ENCODE results near the gene INO80C.
A peak's percentile ranks its signal among the peaks of the same experiment; 100 is the strongest.
"Not testable (repeated sequence)": the region's sequence is repeated elsewhere in the genome, so short reads cannot be mapped to it uniquely, and the experiment has no call there.

Gene INO80C

DNA sequence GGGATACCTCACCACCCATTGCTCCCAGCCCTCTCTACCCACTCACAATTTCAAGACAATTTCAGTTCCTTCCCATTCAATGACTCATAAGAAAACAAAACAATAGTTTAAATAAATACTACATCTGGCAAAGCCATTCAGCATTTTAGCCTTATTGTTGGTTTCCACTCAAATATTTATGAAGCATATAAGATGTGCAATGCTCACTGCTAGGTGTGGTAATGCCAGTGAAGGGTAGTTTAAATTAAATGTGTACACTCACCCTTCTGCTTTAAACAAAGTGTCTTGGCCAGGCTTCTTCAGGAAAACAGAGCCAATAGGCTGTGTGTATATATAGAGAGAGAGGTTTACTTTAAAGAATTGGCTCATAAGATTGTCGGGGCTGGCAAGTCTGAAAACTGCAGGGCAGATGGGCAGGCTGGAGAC lies 37.0 kb downstream of the INO80C start:
- DNase-seq (ENCODE audit: low read depth in 1 of 2, low spot score in 1 of 2): no peak
- no peak for TF ChIP-seq JUND (IDR thresholded peaks at IDR 0.05; ENCODE audit: low read depth)
- in situ Hi-C loops (cut with HindIII; ENCODE audit: low pct_unique_long_range_greater_than_20kb, low sequenced_read_pairs): no loop called here

DNA sequence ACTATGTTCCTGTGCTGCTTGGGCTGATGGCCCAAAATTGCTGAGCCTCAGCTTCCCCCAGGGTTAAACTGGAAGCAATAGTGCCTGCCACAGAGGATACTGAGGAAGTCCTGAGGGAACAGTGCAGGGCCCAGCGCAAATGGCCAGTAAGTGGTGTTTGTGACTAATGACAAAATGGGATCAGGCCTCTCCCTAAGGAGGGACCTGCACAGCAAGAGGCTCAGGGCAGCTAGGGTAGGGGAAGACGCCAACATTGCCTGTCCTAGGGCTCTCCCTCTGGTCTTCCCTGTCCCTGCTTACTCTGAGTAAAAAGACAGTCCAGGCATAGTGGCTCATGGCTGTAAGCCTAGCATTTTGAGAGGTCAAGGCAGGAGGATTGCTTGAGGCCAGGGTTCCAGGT lies 37.8 kb downstream of the INO80C start:
- DNase-seq (ENCODE audit: low read depth in 1 of 2, low spot score in 1 of 2): no peak
- no peak for TF ChIP-seq JUND (IDR thresholded peaks at IDR 0.05; ENCODE audit: low read depth)
- in situ Hi-C loops (cut with HindIII; ENCODE audit: low pct_unique_long_range_greater_than_20kb, low sequenced_read_pairs): no loop called here

DNA sequence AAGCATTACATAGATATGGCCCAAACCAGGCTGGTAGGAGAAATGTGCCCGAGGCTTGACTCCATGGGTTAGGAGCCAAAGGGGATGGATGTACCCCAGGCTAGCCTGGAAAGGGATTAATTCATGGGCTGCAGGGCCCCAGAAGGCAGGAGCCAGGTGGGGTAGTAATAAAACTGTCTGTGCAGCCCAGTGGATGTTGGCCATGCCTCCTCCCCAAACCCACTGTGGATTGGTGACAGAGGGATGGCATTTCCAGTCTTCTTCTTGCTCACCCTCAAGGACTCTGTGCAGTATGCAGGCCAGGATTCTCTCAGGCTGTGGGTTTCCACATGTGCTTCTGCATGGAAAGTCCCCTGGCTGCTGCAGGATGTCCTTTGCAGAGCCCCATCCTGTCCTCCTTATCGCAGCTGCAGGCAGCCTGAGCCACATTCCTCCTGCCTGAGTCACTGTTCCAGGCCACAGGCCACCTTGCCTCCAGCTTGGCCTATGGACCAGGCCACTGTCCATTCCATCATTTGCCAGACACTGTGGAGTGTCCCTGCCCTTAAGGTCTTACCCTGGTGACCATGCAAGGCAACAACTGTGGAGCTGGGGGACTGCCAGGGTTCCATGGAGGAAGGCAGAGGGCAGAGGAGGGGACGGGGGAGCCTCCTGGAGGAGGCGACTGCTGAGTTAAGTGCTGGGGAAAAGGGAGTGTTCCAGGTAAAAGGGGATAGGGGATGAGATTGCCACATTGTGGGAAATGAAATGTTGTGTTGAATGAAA lies 38.9 kb downstream of the INO80C start:
- peak in 1 of 2 experiments; percentile 26 for DNase-seq (ENCODE audit: low read depth in 1 of 2, low spot score in 1 of 2)
- no peak; the same call in 1 of the 2 replicates for TF ChIP-seq JUND (IDR thresholded peaks at IDR 0.05; ENCODE audit: low read depth)
- in situ Hi-C loops (cut with HindIII; ENCODE audit: low pct_unique_long_range_greater_than_20kb, low sequenced_read_pairs): no loop called here

DNA sequence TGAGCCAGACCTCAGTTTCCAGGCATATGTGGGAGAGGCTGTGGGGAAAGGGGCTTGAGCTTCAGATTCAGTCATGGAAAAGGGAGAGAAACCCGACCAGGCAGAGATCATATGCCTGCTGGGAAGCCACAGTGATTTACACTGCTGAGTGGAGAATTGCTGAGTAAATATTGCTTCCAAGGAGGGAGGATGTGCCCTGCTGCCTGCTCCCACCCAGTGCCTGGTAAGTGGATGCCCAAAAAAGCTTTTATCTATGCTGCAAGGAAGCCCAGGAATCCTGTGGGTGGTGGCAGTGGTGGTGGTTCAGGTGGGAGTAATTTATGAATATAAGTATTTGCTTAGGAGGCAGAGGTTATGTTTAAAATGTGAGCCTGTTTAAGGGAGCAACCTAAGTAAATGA lies 39.5 kb downstream of the INO80C start:
- no peak for DNase-seq (ENCODE audit: low read depth in 1 of 2, low spot score in 1 of 2)
- no peak for TF ChIP-seq JUND (IDR thresholded peaks at IDR 0.05; ENCODE audit: low read depth)
- in situ Hi-C loops (cut with HindIII; ENCODE audit: low pct_unique_long_range_greater_than_20kb, low sequenced_read_pairs): no loop called here

DNA sequence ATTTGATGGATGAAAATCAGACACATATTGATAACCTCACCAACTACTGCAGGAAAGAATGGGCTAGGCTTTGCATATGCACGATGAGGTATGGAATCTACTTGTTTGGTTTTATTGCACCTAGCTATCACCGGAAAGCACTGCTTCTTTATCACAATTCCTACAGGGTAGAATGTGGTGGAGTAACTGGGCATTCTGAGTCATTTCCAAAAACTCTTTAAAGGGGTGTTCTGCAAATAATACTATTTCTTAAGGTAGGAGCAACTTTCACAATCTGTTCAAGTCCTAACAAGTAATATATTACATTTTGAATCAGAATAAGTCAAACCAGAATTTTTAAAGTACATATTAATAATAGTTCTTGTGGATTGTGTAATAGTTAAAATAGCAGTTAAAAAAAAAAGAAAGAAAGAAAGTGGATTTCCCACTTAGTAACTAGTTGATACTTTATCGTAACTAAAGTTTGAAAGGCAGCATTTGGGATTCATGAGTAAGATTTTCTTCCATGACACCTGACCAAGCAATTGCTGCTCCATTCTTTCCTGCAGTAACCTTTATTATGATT lies 40.5 kb downstream of the INO80C start:
- DNase-seq (ENCODE audit: low read depth in 1 of 2, low spot score in 1 of 2): no peak
- in situ Hi-C loops (cut with HindIII; ENCODE audit: low pct_unique_long_range_greater_than_20kb, low sequenced_read_pairs): no loop called here
- no peak for TF ChIP-seq JUND (IDR thresholded peaks at IDR 0.05; ENCODE audit: low read depth)

DNA sequence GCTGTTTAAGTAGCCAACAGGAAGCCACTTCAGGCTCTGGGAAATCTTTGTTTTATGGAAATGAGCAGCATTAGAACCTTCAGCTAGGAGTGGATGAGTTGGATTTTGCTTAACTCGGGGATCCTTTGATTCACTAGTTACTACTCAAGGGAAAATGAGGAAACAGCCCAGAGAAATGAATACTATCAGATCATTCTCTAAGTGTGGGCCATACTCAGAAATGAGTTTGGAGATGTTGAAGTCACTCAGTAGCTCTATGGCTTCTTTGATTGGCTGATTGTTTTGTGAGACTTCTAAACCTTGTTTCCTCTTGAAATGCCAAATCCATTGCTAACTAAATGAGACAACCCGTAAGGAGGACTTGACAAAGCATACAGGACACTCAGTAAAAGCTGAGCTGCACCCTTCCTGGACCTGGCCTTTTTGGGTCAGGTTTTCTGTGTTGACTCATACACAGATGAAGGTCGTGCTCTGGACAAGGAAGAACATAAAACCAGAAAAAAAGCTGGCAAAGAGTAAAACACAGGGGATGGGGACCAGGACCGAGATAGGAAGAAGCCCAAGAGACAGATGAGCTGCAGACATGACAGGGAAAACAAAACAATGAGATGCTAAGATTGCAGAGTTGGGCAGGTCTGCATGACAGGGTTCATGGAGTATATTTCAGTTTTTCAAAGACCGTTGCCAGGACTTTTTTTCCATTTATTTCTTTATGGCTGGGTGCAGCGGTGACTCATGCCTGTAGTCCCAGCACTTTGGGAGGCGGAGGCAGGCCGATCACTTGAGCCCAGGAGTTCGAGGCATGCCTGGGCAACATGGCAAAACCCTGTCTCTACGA lies 41.6 kb downstream of the INO80C start:
- no peak for TF ChIP-seq JUND (IDR thresholded peaks at IDR 0.05; ENCODE audit: low read depth)
- DNase-seq (ENCODE audit: low read depth in 1 of 2, low spot score in 1 of 2): no peak
- in situ Hi-C loops (cut with HindIII; ENCODE audit: low pct_unique_long_range_greater_than_20kb, low sequenced_read_pairs): no loop called here

DNA sequence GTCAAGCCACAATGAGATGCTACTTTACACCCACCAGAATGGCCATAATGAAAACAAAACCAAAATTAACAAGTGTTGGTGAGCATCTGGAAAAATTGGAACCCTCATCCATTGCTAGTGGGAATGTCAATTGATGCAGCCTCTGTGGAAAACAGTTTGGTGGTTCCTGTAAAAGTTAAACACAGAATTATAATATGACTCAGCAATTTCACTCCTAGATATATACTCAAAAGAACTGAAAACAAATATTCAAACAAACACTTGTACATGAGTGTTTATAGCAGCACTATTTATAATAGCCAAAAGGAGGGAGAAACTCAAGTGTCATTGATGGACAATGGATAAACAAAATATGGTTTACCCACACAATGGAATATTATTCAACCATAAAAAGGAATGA lies 43.0 kb downstream of the INO80C start:
- no peak for DNase-seq (ENCODE audit: low read depth in 1 of 2, low spot score in 1 of 2)
- in situ Hi-C loops (cut with HindIII; ENCODE audit: low pct_unique_long_range_greater_than_20kb, low sequenced_read_pairs): no loop called here
- TF ChIP-seq JUND (IDR thresholded peaks at IDR 0.05; ENCODE audit: low read depth): no peak

DNA sequence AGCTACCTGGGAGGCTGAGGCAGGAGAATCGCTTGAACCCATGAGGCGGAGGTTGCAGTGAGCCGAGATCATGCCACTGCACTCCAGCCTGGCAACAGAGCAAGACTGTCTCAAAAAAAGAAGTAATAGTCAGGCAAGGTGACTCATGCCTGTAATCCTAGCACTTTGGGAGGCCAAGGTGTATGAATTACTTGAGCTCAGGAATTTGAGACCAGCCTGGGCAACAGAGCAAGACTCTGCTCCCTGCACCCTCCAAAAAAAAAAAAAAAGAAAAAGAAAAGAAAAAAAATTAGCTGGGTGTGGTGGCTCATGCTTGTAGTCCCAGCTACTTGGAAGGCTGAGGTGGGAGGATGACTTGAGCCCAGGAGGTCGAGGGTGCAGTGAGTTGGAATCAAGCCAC lies 44.7 kb downstream of the INO80C start:
- in situ Hi-C loops (cut with HindIII; ENCODE audit: low pct_unique_long_range_greater_than_20kb, low sequenced_read_pairs); DNase-seq (ENCODE audit: low read depth in 1 of 2, low spot score in 1 of 2): not testable (repeated sequence)

DNA sequence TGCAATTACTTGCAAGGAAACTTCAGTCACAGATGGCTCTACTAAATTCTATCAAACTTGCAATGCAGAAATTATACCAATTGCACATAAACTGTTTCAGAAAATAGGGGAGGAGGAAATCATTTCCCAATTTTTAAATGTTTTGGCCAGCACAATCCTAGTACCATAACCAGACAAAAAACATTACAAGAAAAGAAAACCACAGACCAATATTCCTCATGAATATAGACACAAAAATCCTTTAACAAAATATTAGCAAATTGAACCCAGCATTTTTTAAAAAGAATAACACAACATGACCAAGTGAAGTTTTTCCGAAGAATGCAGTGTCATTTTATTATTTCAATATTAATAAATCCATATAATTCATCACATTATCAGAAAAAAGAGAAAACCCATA lies 45.8 kb downstream of the INO80C start:
- DNase-seq (ENCODE audit: low read depth in 1 of 2, low spot score in 1 of 2): no peak
- in situ Hi-C loops (cut with HindIII; ENCODE audit: low pct_unique_long_range_greater_than_20kb, low sequenced_read_pairs): no loop called here
- TF ChIP-seq JUND (IDR thresholded peaks at IDR 0.05; ENCODE audit: low read depth): no peak

DNA sequence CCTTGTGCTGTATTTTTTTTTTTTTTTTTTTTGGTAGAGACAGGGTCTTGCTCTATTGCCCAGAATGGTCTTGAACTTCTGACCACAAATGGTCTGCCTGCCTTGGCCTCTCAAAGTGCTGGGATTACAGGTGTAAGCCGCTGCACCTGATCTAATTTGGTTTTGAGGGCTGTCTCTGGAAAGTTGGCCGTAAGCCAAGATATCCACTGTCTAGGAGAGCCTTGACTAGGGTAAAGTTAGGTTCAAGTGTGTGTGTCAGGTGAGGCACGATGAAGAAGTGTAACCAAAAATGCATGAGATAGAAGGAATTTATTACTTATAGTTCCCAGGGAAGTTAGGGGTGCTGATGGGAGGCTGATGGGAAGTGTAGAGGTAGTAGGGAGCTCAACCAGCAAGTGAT lies 46.7 kb downstream of the INO80C start:
- in situ Hi-C loops (cut with HindIII; ENCODE audit: low pct_unique_long_range_greater_than_20kb, low sequenced_read_pairs): no loop called here
- no peak for DNase-seq (ENCODE audit: low read depth in 1 of 2, low spot score in 1 of 2)
- TF ChIP-seq JUND (IDR thresholded peaks at IDR 0.05; ENCODE audit: low read depth): no peak

DNA sequence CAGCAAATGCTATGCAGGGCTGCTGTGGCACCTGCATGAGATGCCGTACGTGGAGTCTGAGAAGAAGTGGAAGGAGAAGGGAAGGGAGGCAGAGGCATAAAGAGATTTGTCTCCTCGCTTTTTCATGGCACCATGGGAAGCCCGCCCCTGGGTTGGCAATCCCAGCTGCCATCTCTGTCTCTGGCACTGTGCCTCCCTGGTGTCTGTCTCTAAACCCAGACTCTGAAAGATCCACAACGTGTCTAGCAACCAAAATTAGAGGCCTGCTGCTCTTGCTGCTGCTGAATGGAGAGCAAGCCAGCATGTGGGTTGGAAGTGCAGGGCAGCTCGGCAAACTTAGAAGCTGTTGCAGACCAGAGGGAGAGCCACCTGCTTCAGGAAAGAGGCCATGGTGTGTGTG lies 53.1 kb downstream of the INO80C start:
- no peak for TF ChIP-seq JUND (IDR thresholded peaks at IDR 0.05; ENCODE audit: low read depth)
- DNase-seq (ENCODE audit: low read depth in 1 of 2, low spot score in 1 of 2): no peak
- in situ Hi-C loops (cut with HindIII; ENCODE audit: low pct_unique_long_range_greater_than_20kb, low sequenced_read_pairs): no loop called here

DNA sequence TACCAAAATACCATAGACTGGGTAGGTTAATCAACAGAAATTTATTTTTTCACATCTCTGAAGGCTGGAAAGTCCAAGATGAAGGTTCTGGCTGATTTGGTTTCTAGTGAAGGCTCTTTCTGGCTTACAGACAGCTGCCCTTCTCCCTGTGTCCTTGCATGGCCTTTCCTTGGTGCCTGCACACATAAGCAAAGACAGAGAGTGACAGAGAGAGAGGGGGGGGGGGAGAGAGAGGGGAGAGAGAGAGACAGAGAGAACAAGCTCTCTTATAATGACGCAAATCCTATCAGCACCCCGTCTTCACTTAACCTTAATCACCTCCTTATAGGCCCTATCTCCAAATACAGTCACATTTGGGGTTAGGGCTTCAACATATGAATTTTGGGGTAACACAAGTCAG lies 53.9 kb downstream of the INO80C start:
- no peak for TF ChIP-seq JUND (IDR thresholded peaks at IDR 0.05; ENCODE audit: low read depth)
- in situ Hi-C loops (cut with HindIII; ENCODE audit: low pct_unique_long_range_greater_than_20kb, low sequenced_read_pairs): no loop called here
- DNase-seq (ENCODE audit: low read depth in 1 of 2, low spot score in 1 of 2): no peak

DNA sequence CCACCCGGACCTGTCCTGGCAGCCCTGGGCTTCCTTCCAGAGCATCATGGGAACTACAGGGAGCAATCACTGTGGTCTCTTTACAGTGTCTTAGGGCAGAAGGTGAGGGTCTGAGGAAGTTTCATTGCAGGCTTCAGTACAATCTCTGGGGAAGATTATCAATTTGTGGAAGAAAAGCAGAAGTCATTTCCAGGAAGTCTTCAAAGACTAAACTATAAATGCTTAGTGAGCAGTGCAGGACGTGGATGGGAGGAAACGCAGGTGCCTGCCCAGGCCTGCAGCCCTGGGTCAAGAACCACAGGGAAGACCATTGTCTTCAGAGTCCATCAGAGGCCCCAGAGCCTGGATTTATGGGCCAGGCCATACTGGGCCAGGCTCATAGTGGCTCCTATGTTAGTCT lies 54.3 kb downstream of the INO80C start:
- DNase-seq (ENCODE audit: low read depth in 1 of 2, low spot score in 1 of 2): no peak
- TF ChIP-seq JUND (IDR thresholded peaks at IDR 0.05; ENCODE audit: low read depth): no peak
- in situ Hi-C loops (cut with HindIII; ENCODE audit: low pct_unique_long_range_greater_than_20kb, low sequenced_read_pairs): no loop called here
